HCT116 (cell line): Measurements from ENCODE around the gene RBM42.

Source experiments
- CBX3 ChIP-seq: IDR thresholded peaks from 2 replicates; pipeline ENCODE4 v1.6.1; 2012; ENCODE audit warnings: low read depth
- CEBPB ChIP-seq: IDR thresholded peaks from 2 replicates; pipeline ENCODE4 v1.6.1; 2012; ENCODE audit warnings: low read depth
- CTCF ChIP-seq, 3 experiments: fragments of 200-600 bp in 1 of 3; sonication (generic) in 1 of 3; IDR thresholded peaks in 2 of 3; conservative IDR thresholded peaks in 1 of 3; 2 replicates each; pipeline ENCODE4 v1.5.1; 2012 to 2017; ENCODE audit warnings: low read depth in 2 of 3, low read length in 2 of 3, antibody characterized with exemption in 1 of 3, borderline replicate concordance in 1 of 3, control low read depth in 1 of 3, mild to moderate bottlenecking in 1 of 3, mixed read lengths in 1 of 3, mixed run types in 1 of 3, moderate library complexity in 1 of 3; ENCODE audit not compliant: insufficient read depth in 1 of 3
- EZH2 ChIP-seq: fragments of 200-600 bp; sonication (generic); IDR thresholded peaks from 2 replicates; pipeline ENCODE4 v1.6.1; 2017; ENCODE audit warnings: antibody characterized with exemption, mixed run types
- EZH2phosphoT487 ChIP-seq: fragments of 200-600 bp; IDR thresholded peaks from 2 replicates; pipeline ENCODE4 v1.6.1; 2018; ENCODE audit warnings: antibody characterized with exemption, borderline replicate concordance
- JUND ChIP-seq: IDR thresholded peaks from 2 replicates; pipeline ENCODE4 v1.6.1; 2012
- MAX ChIP-seq: IDR thresholded peaks from 2 replicates; pipeline ENCODE4 v1.6.1; 2012
- POLR2A ChIP-seq: IDR thresholded peaks from 2 replicates; pipeline ENCODE4 v1.7.0; 2011; ENCODE audit warnings: borderline replicate concordance; ENCODE audit not compliant: insufficient read depth, insufficient read length; ENCODE audit errors: extremely low read depth
- POLR2AphosphoS5 ChIP-seq: IDR thresholded peaks from 2 replicates; pipeline ENCODE4 v1.6.1; 2011; ENCODE audit warnings: mild to moderate bottlenecking, low read depth, low read length, moderate library complexity
- REST ChIP-seq: IDR thresholded peaks from 2 replicates; pipeline ENCODE4 v1.6.1; 2012; ENCODE audit warnings: low read depth
- SIN3A ChIP-seq: IDR thresholded peaks from 2 replicates; pipeline ENCODE4 v1.6.1; 2012; ENCODE audit warnings: low read depth
- TCF7L2 ChIP-seq: IDR thresholded peaks from 2 replicates; pipeline ENCODE4 v1.7.0; 2011; ENCODE audit warnings: borderline replicate concordance, inconsistent platforms; ENCODE audit not compliant: insufficient read depth, insufficient read length; ENCODE audit errors: extremely low read depth

- TF ChIP-seq TCF7L2 (peak; percentile 81), CEBPB (no peak), CTCF (IDR thresholded peaks at IDR 0.05 in 2 of 3, conservative IDR thresholded peaks at IDR 0.05 in 1 of 3; ENCODE audit: borderline replicate concordance in 1 of 3, insufficient read depth in 1 of 3, low read depth in 2 of 3, low read length in 2 of 3) (0 out of 6 replicates have a peak, but pooled peaks of 1 of the 3 experiments have one; percentile 9), EZH2 (no peak), MAX (peak; percentile 77), SIN3A (no peak), POLR2AphosphoS5 (peak; percentile 95), POLR2A (peak; percentile 97), EZH2phosphoT487 (no peak), CBX3 (no peak), JUND (no peak; the same call in 1 of the 2 replicates), REST (no peak)
Measured at GRCh38 chr19:35643255-35644205, 14.7 kb downstream of the RBM42 start.
